Adrenal gland (tissue), 12 donors: ENCODE data around the gene HSD17B3. TPM values are rescaled to one million over a fixed set of nuclear protein-coding genes. Genes with fewer than 3 reads are reported as not detected.

Experiments
- DNase-seq, 7 donors: peaks; one replicate each; pipeline ENCODE4 v3.0.0-alpha.2; 2019 to 2020
- H3K27ac ChIP-seq, 5 donors: fragments of 200-600 bp; sonication (generic) in 4 of 5; 1 replicate in 3 of 5; 2 replicates in 2 of 5; pipeline versions ENCODE4 v1.5.1 to v1.8.0; 2016 to 2020; ENCODE audit warnings: mild to moderate bottlenecking in 1 of 5
- H3K27me3 ChIP-seq: fragments of 200-600 bp; 2 replicates; pipeline ENCODE4 v1.8.0; 2021
- H3K36me3 ChIP-seq, 2 donors: fragments of 200-600 bp; replicated peaks in 1 of 2; 1 replicate in 1 of 2; 2 replicates in 1 of 2; pipeline versions ENCODE4 v1.5.1 to v1.8.0; 2018 to 2022
- H3K4me1 ChIP-seq, 2 donors: fragments of 200-600 bp; replicated peaks in 1 of 2; 1 replicate in 1 of 2; 2 replicates in 1 of 2; pipeline versions ENCODE4 v1.5.1 to v1.8.0; 2018 to 2021
- H3K4me3 ChIP-seq, 4 donors: fragments of 200-600 bp; sonication (generic) in 3 of 4; one replicate each; pipeline ENCODE4 v1.5.1; 2016 to 2018
- H3K9me3 ChIP-seq, 3 donors: fragments of 200-600 bp; sonication (generic) in 1 of 3; replicated peaks in 1 of 3; 1 replicate in 2 of 3; 2 replicates in 1 of 3; pipeline versions ENCODE4 v1.5.1 to v1.8.0; 2016 to 2021
- POLR2A ChIP-seq, 2 donors: fragments of 450-650 bp; IDR thresholded peaks; one replicate each; pipeline ENCODE4 v1.6.1; 2017; ENCODE audit warnings: antibody characterized with exemption in 2 of 2, mild to moderate bottlenecking in 2 of 2, moderate library complexity in 1 of 2
- WGBS, 4 donors: extraction: QIAGEN DNeasy Blood & Tissue Kit in 2 of 4; methylation state at CpG; one replicate each; pipeline versions ENCODE4 v1.1.5 to v1.1.7; 2013 to 2017; 5-methylcytosine and 5-hydroxymethylcytosine counted together
- intact Hi-C, 2 donors: fragments of 100-400 bp; cut with DNase I; formaldehyde crosslinking; loops; one replicate each; pipeline versions ENCODE4 v1.14.1 to v1.15.0; 2022 to 2023
- polyA plus RNA-seq, 3 donors: library from polyadenylated mRNA; stranded (reverse); fragments of 200-250 nt in 2 of 3; fragments of 350-450 nt in 1 of 3; fragmentation: Illumina TruSeq in 1 of 3; extraction: RNeasy Lipid Tissue Mini Kit (QIAGEN cat#74804) in 1 of 3; gene quantifications; one replicate each; pipeline ENCODE4 v1.2.3, GENCODE V29; 2013 to 2014
- total RNA-seq, 9 donors: library from RNA; depleted of rRNA in 4 of 9; stranded (reverse); fragments of >200 nt in 4 of 9; fragments of 120-200 nt in 1 of 9; fragmentation: NEBNext Ultra II Directional in 1 of 9; extraction: Animal tissue kit (Norgen Biotek cat#: 25700) in 1 of 9; gene quantifications; one replicate each; pipeline versions ENCODE4 v1.1.0 to v1.2.4, GENCODE V29; 2013 to 2023
- TF ChIP-seq, protein P1 (sequence below), 6 experiments: fragments of 450-650 bp in 4 of 6; fragments of 200-600 bp in 2 of 6; sonication (generic) in 1 of 6; IDR thresholded peaks; 1 replicate in 5 of 6; 2 replicates in 1 of 6; pipeline versions ENCODE4 v1.5.1 to v1.8.0; 2016 to 2021; ENCODE audit warnings: antibody characterized with exemption in 6 of 6, mild to moderate bottlenecking in 2 of 6, moderate library complexity in 1 of 6
- donor health status: healthy with polysubstance abuse.
- donor health status: Bipolar disorder and iron deficiency.
- donor health status: DM: yes; HTN: yes; CAD: no.
- donor health status: DM: no; HTN: no; CAD: no.
- donor health status: DM: no; HTN: no; CAD: no.
- donor health status: DM: yes; HTN: yes; CAD: no.

The HSD17B3 gene
- total and polyA plus RNA-seq, 12 donors = 0.57 to 14.6 (median 4.7) TPM; not detected in 8

DNA sequence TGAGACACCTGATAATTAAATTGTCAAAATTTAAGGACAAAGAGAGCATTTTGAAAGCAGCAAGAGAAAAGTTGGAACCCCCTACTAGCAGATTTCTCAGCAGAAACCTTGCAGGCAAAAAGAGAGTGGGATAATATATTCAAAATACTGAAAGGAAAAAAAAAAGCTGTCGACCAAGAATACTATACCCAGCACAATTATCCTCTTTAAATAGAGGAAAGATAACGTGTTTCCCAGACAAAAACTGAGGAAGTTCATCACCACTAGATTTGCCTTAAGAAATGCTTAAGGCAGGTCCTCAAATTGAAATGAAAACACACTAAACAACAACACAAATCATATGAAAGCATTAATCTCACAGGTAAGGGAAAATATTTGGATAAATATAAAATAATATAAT, 27.0 kb downstream of the HSD17B3 start:
- Histone ChIP-seq H3K27ac (no peak overlapping the region), H3K27me3 (no peaks in the 10 kb centered on the region), H3K9me3 (peaks cover 0 to 14% (median 12%) of the 10 kb centered on the region in 3 donors), H3K36me3 (no peaks in the 10 kb centered on the region), H3K4me1 (no peaks in the 10 kb centered on the region), H3K4me3 (no peak overlapping the region)
- DNase-seq = no peak
- WGBS, 4 donors = 69 to 77% (median 72%) methylated on average over 2 of the region's 2 CpGs
- intact Hi-C loops = no loop called here
- TF ChIP-seq, protein P1, sequence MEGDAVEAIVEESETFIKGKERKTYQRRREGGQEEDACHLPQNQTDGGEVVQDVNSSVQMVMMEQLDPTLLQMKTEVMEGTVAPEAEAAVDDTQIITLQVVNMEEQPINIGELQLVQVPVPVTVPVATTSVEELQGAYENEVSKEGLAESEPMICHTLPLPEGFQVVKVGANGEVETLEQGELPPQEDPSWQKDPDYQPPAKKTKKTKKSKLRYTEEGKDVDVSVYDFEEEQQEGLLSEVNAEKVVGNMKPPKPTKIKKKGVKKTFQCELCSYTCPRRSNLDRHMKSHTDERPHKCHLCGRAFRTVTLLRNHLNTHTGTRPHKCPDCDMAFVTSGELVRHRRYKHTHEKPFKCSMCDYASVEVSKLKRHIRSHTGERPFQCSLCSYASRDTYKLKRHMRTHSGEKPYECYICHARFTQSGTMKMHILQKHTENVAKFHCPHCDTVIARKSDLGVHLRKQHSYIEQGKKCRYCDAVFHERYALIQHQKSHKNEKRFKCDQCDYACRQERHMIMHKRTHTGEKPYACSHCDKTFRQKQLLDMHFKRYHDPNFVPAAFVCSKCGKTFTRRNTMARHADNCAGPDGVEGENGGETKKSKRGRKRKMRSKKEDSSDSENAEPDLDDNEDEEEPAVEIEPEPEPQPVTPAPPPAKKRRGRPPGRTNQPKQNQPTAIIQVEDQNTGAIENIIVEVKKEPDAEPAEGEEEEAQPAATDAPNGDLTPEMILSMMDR (IDR thresholded peaks at IDR 0.05) = no peak

DNA sequence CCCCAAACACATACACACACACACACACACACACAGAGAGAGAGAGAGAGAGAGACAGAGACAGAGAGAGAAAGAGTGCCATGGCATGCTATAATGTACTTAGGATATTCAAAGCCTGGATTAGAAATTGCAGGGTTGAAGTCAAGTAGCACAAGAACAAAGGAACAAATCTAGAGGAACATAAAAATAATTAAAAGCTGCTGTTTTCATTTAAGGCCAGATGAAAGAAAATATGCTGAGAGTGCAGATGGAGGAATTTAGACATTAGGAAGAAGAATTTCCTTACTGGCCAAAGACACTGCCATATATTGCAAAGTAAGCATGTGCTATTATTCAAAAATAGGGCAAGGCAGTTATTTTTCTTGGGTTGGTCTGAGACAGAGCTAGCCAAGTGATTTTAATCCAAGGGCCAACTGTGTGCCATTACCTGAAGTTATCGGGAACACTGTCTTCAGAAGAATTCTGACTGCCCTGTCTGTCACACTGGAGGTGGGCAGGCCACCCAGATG, 31.7 kb downstream of the HSD17B3 start:
- no peak overlapping the region for H3K27ac ChIP-seq
- no peaks in the 10 kb centered on the region for H3K4me1 ChIP-seq
- DNase-seq = no peak
- intact Hi-C loops = no loop called here
- no peaks in the 10 kb centered on the region for H3K36me3 ChIP-seq
- no peak overlapping the region for H3K4me3 ChIP-seq
- WGBS, 4 donors = 55 to 84% (median 79%) methylated on average over 1 of the region's 1 CpG
- no peaks in the 10 kb centered on the region for H3K27me3 ChIP-seq
- TF ChIP-seq, protein P1 (IDR thresholded peaks at IDR 0.05) = no peak
- TF ChIP-seq POLR2A (IDR thresholded peaks at IDR 0.05) = no peak
- peaks cover 0 to 8% (median 7%) of the 10 kb centered on the region in 3 donors for H3K9me3 ChIP-seq

DNA sequence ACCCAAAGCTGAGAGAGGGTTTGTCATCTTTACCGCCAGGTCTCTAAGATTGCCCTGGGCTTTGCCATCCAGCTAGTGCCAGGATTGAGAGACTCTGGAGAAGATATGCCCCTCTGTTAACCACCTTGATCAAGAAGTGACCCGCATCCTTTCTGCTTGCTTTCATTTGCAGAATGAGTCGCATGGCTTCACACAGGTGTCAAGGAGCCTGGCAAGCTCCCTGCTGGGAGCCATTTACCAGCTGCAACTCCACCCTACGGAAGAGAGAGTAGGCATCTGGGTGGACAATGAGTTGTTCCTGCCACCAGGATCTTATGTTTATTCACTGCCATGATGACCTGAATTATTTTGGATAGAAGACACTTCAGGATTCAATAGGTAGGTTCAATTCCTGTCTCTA, 43.0 kb downstream of the HSD17B3 start:
- H3K9me3 ChIP-seq = no peaks in the 10 kb centered on the region
- WGBS, 4 donors = 84 to 97% (median 84%) methylated on average over 4 of the region's 4 CpGs
- intact Hi-C loops = no loop called here
- no peak for DNase-seq
- no peaks in the 10 kb centered on the region for H3K36me3 ChIP-seq
- H3K27ac ChIP-seq = no peak overlapping the region
- TF ChIP-seq POLR2A (IDR thresholded peaks at IDR 0.05) = no peak
- TF ChIP-seq, protein P1 (IDR thresholded peaks at IDR 0.05) = no peak
- H3K4me3 ChIP-seq = no peak overlapping the region
- H3K4me1 ChIP-seq = no peaks in the 10 kb centered on the region
- H3K27me3 ChIP-seq = no peaks in the 10 kb centered on the region

DNA sequence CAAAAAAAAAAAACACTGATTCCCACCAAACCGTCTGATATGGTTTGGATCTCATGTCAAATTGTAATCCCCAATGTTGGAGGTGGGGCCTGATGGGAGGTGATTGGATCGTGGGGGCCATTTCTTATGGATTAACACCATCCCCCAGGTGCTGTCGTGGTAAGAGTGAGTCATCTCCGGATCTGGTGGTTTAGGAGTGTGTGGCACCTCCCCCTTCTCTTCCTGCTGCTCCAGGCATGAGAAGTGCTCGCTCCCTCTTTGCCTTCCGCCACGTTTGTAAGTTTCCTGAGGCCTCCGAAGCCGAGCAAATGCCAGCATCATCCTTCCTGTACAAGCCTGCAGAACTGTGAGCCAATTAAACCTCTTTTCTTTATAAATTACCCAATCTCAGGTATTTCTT, 45.2 kb downstream of the HSD17B3 start:
- intact Hi-C loops = no loop called here
- DNase-seq = no peak

More for the DNA sequence above, 45.2 kb downstream of the HSD17B3 start:
- H3K27me3 ChIP-seq = no peaks in the 10 kb centered on the region
- no peak overlapping the region for H3K4me3 ChIP-seq
- H3K36me3 ChIP-seq = no peaks in the 10 kb centered on the region
- WGBS, 4 donors = 49 to 61% (median 58%) methylated on average over 9 of the region's 9 CpGs
- TF ChIP-seq, protein P1 (IDR thresholded peaks at IDR 0.05) = no peak
- no peak for TF ChIP-seq POLR2A (IDR thresholded peaks at IDR 0.05)
- H3K4me1 ChIP-seq = no peaks in the 10 kb centered on the region
- H3K9me3 ChIP-seq = no peaks in the 10 kb centered on the region
- no peak overlapping the region for H3K27ac ChIP-seq
